ENCODE results near the gene SLC9A8. TPM values are rescaled to one million over a fixed set of nuclear protein-coding genes. Genes with fewer than 3 reads are reported as not detected.

The SLC9A8 gene
- total and polyA plus RNA-seq, 2 donors (not counting 3 experiments of a cell fraction or from before 2014, with no cell fraction given), result 5.1 to 14.4 TPM

GRCh38 chr20:49918446-49918845 is 105.8 kb downstream of the SLC9A8 start:
- Histone ChIP-seq H3K27me3 (ENCODE audit: control insufficient read depth in 2 of 2, insufficient read depth in 2 of 2, low read length in 2 of 2) (no peaks in the 10 kb centered on the region), H3K4me3 (replicated peaks in 1 of 3; ENCODE audit: insufficient read depth in 1 of 3, low read depth in 1 of 3, low read length in 3 of 3) (no peak overlapping the region), H3K27ac (ENCODE audit: insufficient read depth, low read depth, low read length) (no peak overlapping the region), H3K4me2 (ENCODE audit: insufficient read depth, low read length) (no peak overlapping the region), H3K9ac (replicated peaks; ENCODE audit: extremely low read depth, insufficient read depth, low read length) (no peak overlapping the region), H3K4me1 (ENCODE audit: control insufficient read depth, extremely low read depth, insufficient read depth, low read length) (peaks cover 17% of the 10 kb centered on the region), H3K9me1 (replicated peaks; ENCODE audit: control insufficient read depth, extremely low read depth, insufficient read depth, low read length) (no peaks in the 10 kb centered on the region), H3K9me3 (replicated peaks; ENCODE audit: control insufficient read depth, insufficient read depth, low read length) (no peaks in the 10 kb centered on the region), H2AFZ (ENCODE audit: low read depth, low read length) (no peak overlapping the region), H3K36me3 (ENCODE audit: control insufficient read depth in 2 of 2, extremely low read depth in 1 of 2, insufficient read depth in 2 of 2, low read length in 2 of 2) (no peaks in the 10 kb centered on the region), H3K79me2 (ENCODE audit: control insufficient read depth, insufficient read depth, low read length) (peaks cover 17% of the 10 kb centered on the region), H4K20me1 (replicated peaks; ENCODE audit: control insufficient read depth, extremely low read depth, insufficient read depth, low read length) (no peaks in the 10 kb centered on the region)
- intact Hi-C loops (cut with micrococcal nuclease), result no loop called here
- no peak for TF ChIP-seq POLR2A (IDR thresholded peaks at IDR 0.05; ENCODE audit: low read depth, low read length)
- no peak for TF ChIP-seq POLR2AphosphoS5 (IDR thresholded peaks at IDR 0.05; ENCODE audit: insufficient read depth, low read depth, low read length)
- no peak for TF ChIP-seq MYC (IDR thresholded peaks at IDR 0.05; ENCODE audit: low read depth, low read length)
- no peak for TF ChIP-seq JUN (IDR thresholded peaks at IDR 0.05; ENCODE audit: borderline replicate concordance, insufficient read depth, insufficient read length, low read depth)
- TF ChIP-seq, protein P1, sequence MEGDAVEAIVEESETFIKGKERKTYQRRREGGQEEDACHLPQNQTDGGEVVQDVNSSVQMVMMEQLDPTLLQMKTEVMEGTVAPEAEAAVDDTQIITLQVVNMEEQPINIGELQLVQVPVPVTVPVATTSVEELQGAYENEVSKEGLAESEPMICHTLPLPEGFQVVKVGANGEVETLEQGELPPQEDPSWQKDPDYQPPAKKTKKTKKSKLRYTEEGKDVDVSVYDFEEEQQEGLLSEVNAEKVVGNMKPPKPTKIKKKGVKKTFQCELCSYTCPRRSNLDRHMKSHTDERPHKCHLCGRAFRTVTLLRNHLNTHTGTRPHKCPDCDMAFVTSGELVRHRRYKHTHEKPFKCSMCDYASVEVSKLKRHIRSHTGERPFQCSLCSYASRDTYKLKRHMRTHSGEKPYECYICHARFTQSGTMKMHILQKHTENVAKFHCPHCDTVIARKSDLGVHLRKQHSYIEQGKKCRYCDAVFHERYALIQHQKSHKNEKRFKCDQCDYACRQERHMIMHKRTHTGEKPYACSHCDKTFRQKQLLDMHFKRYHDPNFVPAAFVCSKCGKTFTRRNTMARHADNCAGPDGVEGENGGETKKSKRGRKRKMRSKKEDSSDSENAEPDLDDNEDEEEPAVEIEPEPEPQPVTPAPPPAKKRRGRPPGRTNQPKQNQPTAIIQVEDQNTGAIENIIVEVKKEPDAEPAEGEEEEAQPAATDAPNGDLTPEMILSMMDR (IDR thresholded peaks at IDR 0.05; ENCODE audit: extremely low read depth in 1 of 2, insufficient read depth in 1 of 2, low read depth in 1 of 2, low read length in 2 of 2), result no peak
- TF ChIP-seq MAX (IDR thresholded peaks at IDR 0.05; ENCODE audit: insufficient read depth, insufficient read length), result no peak
- TF ChIP-seq FOS (IDR thresholded peaks at IDR 0.05; ENCODE audit: borderline replicate concordance, insufficient read depth, low read length), result no peak
- no peak for TF ChIP-seq GATA2 (IDR thresholded peaks at IDR 0.05; ENCODE audit: insufficient read depth, insufficient read length, low read depth, low read length)
- TF ChIP-seq EZH2 (IDR thresholded peaks at IDR 0.05; ENCODE audit: borderline replicate concordance, low read depth, low read length, severe bottlenecking), result no peak
- ChIA-PET POLR2A (no interaction called here), CTCF (interaction anchor here (1.3 kb wide), 1 partner anchor 153 kb away, joined by 4 read pairs; no protein-coding TSS in a partner anchor)
- no TSS peak for BruUV-seq (replicated peaks)
- no peak for FAIRE-seq
- dilution Hi-C loops (cut with MboI; ENCODE audit: extremely low pct_ligation_motif_present, low sequenced_read_pairs), result no loop called here
- no peak for DNase-seq (ENCODE audit: low read depth, low spot score)

Data from endothelial cell of umbilical vein (primary cell).